ENCODE measurements around the gene B4GAT1.
"Not testable (repeated sequence)": the region's sequence is repeated elsewhere in the genome, so short reads cannot be mapped to it uniquely, and the experiment has no call there.

B4GAT1 gene

DNA sequence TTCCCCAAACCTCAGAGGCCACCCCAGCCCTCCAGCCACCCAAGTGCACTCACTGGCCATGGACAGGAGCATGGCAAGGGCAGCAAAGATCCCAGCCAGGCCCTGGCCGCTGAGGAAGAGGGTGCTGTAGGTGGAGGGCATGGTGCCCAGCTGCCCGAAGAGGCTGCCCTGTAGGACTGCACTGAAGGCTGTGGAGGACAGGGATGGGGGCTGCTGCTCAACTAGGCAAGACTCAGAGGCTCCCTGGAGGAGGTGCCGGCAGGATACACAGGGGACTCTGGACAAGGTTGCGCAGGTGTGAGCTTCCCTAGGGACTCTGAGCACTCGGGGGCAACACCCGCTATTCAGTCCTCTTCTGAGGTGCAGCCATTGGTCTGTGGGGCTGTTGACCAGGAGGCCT lies 21.1 kb upstream of the B4GAT1 start:
- Mint-ChIP-seq H3K27me3 (no peaks in the 10 kb centered on the region), H3K9me3 (no peaks in the 10 kb centered on the region), H3K4me3 (no peak overlapping the region), H3K4me1 (ENCODE audit: low read depth in 2 of 2) (peaks cover 0 to 7% of the 10 kb centered on the region in 2 donors), H3K27ac (peak overlapping the region in 1 of 2 donors; percentile 66), H3K36me3 (ENCODE audit: insufficient read depth) (no peaks in the 10 kb centered on the region)
- DNase-seq (no peak), ATAC-seq (replicated peaks) (no peak)

DNA sequence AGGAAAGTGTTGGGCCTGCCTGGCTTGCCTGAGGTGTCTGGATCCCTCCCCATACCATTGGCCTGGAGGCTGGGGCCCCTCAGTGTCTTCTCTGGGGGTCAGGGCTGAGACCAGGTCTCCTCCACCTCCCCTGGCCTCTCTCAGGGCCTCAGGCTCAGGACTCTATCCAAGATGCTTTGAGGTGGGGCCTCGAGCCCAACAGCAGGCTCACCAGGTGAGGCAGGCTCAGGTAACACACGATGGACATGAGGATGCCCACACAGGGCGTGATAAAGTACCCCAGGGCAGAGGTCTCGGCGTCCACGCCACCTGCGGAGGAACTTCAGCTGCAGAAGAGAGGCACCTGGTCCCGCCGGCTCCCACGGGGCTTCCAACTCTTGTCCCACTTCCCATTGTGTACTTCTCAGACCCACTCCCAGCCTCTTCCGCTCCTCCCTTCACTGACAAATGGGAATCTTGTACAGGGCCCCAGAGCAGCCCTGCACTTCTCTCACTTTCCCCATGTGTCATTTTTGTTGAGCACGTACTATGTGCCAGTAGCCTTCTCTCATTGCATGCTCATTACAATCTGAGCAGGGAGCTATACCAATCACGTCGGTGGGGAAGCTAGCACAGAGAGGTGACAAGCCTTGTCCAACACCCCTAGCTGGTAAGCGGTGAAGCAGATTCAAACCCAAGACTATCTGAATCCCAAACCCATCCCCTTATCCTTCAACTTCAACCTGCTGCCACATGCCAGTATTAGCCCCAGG lies 20.3 kb upstream of the B4GAT1 start:
- no peaks in the 10 kb centered on the region for H3K36me3 Mint-ChIP-seq (ENCODE audit: insufficient read depth)
- ATAC-seq (replicated peaks) (no peak), DNase-seq (no peak)
- H3K9me3 Mint-ChIP-seq: no peaks in the 10 kb centered on the region
- peak overlapping the region in 1 of 2 donors; percentile 32 for H3K27ac Mint-ChIP-seq
- H3K4me1 Mint-ChIP-seq (ENCODE audit: low read depth in 2 of 2): peaks cover 0 to 7% of the 10 kb centered on the region in 2 donors
- no peak overlapping the region for H3K4me3 Mint-ChIP-seq
- H3K27me3 Mint-ChIP-seq: no peaks in the 10 kb centered on the region

DNA sequence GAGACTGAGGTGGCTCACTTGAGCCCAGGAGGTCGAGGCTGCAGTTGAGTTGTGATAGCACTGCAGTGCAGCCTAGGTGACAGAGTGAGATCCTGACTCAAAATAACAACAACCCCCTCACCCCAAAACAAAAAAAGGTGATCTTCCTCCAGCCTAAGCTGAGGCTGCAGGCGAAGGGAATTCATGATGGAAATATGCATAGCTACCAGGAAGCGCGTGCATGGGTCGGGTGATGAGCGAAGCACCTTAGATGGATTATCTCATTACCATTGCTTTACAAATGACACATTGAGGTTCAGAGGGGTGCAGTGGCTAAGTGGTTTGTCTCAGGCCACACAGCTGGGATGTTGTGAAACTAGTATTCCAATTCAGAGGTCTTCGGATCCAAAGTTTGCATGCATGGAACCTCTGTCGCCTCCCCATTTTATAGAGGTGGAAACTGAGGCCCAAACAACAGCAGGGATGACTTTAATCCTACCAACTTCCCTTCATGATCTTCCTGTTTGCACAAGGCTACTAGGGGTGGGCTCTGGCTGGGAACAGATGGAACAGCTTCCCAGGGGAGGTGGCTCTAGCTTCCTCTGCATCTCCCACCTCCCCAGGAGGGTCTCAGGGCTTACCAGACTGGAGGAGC lies 19.5 kb upstream of the B4GAT1 start:
- no peak for DNase-seq
- ATAC-seq (replicated peaks): no peak
- peak overlapping the region in 1 of 2 donors; percentile 32 for H3K27ac Mint-ChIP-seq
- H3K27me3 Mint-ChIP-seq: no peaks in the 10 kb centered on the region
- no peaks in the 10 kb centered on the region for H3K9me3 Mint-ChIP-seq
- no peak overlapping the region for H3K4me3 Mint-ChIP-seq
- H3K4me1 Mint-ChIP-seq (ENCODE audit: low read depth in 2 of 2): peaks cover 0 to 7% of the 10 kb centered on the region in 2 donors
- H3K36me3 Mint-ChIP-seq (ENCODE audit: insufficient read depth): no peaks in the 10 kb centered on the region

DNA sequence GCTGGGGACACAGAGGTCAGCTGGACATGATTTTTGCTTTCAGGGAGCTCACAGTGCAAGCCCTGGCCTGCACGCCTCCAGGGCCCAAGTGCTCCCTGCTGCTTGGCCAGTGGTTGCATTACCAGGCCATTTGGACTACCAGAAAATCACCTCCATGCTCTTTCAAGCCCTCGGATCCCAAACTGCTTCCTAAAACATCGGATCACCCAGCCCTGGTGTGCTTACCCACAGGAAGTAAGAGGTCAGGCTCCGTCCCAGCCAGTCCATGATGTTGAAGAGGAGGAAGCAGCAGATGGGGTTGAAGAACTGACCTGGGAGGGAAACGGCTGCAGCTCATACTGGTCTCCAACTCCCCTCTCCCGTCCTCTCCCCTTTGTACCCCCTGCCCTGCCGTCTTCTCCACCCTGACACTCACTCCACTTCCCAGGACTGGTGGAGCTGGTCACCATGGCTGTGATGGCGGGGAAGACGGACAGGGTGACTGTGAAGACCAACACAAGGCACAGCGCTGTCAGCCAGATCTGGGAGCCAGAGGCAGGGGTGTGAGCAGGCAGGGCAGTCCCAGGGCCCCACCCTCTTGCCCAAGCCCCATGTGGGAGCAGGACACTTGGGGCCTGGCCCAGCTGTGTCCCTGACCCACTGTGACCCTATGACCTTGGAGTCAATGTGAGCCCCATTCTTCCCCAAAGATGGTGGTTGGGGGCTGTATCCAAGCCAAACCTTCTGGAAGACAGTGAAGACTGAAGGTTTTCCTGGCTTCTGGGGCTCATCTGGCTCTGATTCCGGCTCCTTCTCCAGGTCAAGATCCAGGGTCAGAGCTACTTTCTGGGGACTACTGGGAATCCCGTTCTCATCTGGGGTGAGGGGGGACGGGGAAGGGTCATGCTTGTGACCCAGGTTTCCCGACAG lies 18.5 kb upstream of the B4GAT1 start:
- H3K4me1 Mint-ChIP-seq (ENCODE audit: low read depth in 2 of 2): peaks cover 0 to 6% of the 10 kb centered on the region in 2 donors
- no peaks in the 10 kb centered on the region for H3K36me3 Mint-ChIP-seq (ENCODE audit: insufficient read depth)
- DNase-seq: no peak
- H3K27ac Mint-ChIP-seq: no peak overlapping the region
- H3K9me3 Mint-ChIP-seq: no peaks in the 10 kb centered on the region
- ATAC-seq (replicated peaks): no peak
- no peaks in the 10 kb centered on the region for H3K27me3 Mint-ChIP-seq
- no peak overlapping the region for H3K4me3 Mint-ChIP-seq

DNA sequence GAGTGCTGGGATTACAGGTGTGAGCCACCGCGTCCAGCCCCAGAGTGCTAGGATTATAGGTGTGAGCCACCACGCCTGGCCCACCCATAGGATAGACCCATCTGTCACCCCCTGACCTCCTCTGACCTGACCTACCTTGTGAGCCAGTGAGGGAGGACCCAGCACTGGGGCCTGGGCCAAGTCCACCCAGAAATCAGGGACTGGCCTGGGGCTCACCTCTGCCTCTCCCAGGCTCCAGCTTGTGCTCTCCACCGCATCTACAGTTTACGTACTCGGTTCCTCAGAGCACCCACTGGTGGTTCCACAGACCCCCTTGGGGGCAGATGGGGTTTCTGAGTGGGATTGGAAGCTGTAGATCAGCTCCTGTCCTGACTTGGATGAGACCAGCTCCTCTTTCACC lies 17.7 kb upstream of the B4GAT1 start:
- Mint-ChIP-seq H3K4me3 (no peak overlapping the region), H3K4me1 (ENCODE audit: low read depth in 2 of 2) (peaks cover 0 to 4% of the 10 kb centered on the region in 2 donors), H3K27me3 (no peaks in the 10 kb centered on the region), H3K27ac (no peak overlapping the region), H3K9me3 (no peaks in the 10 kb centered on the region), H3K36me3 (ENCODE audit: insufficient read depth) (no peaks in the 10 kb centered on the region)
- no peak for ATAC-seq (replicated peaks)
- no peak for DNase-seq

DNA sequence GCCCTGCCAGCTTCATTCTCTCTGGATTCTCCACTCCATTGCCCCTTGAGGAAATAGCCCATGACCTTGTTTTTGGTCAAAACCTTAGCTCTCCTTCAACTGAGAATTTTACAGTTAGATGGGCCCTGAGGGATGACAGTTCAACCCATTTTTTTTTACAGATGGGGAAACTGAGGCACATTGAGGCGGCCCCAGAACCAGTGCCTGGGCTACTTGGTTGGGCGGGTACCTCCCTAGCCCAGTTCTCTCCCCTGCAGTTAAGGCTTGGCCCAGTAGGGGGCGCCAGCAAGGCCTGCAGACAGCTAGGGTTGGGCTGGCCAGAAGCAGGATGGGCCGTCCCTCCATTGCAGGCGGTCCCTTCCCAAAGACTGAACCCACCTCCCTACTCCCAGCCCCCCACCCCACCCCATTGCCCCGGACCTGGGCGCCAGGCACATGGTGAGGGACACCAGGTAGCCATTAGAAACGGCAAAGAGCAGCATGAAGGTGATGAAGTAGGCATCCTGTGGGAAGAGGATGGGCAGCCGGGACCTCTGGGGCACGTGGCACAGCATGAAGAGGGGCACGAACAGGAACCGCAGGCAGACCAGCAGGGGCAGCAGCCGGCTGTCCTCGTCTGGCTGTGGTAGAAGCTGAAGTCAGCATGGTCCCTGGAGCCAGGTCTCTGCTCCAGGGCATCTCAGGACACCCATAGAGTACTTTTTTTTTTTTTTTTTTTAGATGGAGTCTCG lies 16.5 kb upstream of the B4GAT1 start:
- no peaks in the 10 kb centered on the region for H3K4me1 Mint-ChIP-seq (ENCODE audit: low read depth in 2 of 2)
- no peak overlapping the region for H3K4me3 Mint-ChIP-seq
- peak overlapping the region in 1 of 2 donors; percentile 16 for H3K27ac Mint-ChIP-seq
- ATAC-seq (replicated peaks) (peak; percentile 69), DNase-seq (peak; percentile 61 to 63 (median 62))
- H3K27me3 Mint-ChIP-seq: no peaks in the 10 kb centered on the region
- no peaks in the 10 kb centered on the region for H3K9me3 Mint-ChIP-seq
- H3K36me3 Mint-ChIP-seq (ENCODE audit: insufficient read depth): no peaks in the 10 kb centered on the region

DNA sequence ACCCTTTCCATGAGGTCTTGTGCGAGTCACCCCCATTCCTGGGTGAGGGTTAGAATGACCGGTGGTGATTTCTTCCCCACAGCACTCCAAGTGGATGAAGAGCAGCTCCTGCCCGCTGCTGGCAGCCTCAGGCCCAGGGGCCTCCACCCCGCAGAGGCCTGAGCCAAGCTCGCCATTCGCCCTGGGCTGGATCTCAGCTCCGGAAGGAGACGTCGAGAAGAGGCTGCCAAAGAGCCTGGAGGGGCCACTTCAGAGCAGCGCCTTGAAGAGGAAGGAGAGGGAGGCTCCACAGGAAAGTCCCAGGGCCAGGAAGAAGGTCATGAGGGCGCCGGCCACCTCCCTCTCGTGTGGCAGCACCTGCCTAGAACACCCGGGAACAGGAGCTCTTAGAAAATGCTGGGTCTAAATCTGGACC lies 15.8 kb upstream of the B4GAT1 start:
- no peaks in the 10 kb centered on the region for H3K36me3 Mint-ChIP-seq (ENCODE audit: insufficient read depth)
- no peak for ATAC-seq (replicated peaks)

DNA sequence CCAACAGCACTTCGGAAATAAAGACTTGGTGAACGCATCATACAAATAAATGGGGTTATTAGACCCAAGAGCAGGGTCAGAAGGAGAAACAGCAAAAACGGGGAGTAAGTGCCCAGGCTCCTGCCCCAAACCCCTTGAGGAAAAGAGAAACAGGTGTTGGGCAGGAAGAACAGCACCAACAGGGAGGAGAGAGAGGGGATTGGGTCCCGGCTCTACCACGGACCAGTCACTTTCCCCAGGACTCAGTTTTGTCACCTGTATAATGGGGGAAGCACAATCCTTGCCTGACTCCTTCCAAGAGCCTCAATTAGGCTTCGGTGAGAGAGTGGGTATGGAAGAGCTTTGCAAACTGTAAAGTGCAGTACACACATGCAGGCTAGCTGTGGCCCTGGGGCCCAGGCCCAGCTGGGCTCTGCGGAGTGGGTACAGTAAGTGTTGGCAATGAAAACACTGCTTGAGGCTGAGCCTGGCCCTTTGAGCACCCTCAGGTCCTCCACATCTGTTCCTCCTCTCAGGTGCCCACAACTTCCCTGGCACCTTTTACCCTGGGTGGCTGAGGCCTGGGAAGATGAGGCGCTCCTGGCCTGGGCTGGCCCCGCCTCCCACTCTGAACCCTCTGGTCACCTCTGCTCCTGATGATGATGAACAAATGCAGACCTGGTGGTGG lies 15.2 kb upstream of the B4GAT1 start:
- H3K9me3 Mint-ChIP-seq: no peaks in the 10 kb centered on the region
- H3K27me3 Mint-ChIP-seq: no peaks in the 10 kb centered on the region
- no peaks in the 10 kb centered on the region for H3K4me1 Mint-ChIP-seq (ENCODE audit: low read depth in 2 of 2)
- no peaks in the 10 kb centered on the region for H3K36me3 Mint-ChIP-seq (ENCODE audit: insufficient read depth)
- ATAC-seq (replicated peaks) (no peak), DNase-seq (no peak)
- H3K27ac Mint-ChIP-seq: no peak overlapping the region
- H3K4me3 Mint-ChIP-seq: no peak overlapping the region

More for the DNA sequence above, 15.8 kb upstream of the B4GAT1 start:
- Mint-ChIP-seq H3K9me3 (no peaks in the 10 kb centered on the region), H3K27me3 (no peaks in the 10 kb centered on the region), H3K4me1 (ENCODE audit: low read depth in 2 of 2) (no peaks in the 10 kb centered on the region), H3K4me3 (no peak overlapping the region), H3K27ac (no peak overlapping the region)
- no peak for DNase-seq

DNA sequence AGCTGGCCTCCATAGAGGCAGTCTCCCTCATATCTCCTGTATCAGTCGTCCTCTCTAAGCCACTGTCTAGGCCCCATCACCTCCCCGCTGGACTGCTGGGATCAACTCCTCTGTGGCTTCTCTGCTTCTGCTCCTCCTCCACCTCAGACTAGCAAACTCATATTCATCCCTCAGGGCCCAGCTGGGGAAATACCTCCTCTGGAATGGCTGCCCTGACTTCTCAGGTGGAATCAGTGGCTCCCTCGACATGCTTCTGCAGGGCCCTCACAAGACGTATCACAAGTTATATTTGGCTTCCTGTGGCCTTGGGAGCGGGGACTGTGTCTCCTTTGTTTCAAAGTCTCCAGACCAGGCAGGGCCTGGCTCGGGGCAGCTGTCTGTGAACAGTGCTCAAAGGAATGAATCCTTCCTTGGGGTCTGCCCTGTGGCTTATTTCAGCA lies 14.1 kb upstream of the B4GAT1 start:
- Mint-ChIP-seq H3K9me3 (no peaks in the 10 kb centered on the region), H3K27ac (no peak overlapping the region), H3K4me3 (no peak overlapping the region), H3K27me3 (no peaks in the 10 kb centered on the region), H3K4me1 (ENCODE audit: low read depth in 2 of 2) (no peaks in the 10 kb centered on the region), H3K36me3 (ENCODE audit: insufficient read depth) (no peaks in the 10 kb centered on the region)
- ATAC-seq (replicated peaks): no peak
- no peak for DNase-seq

DNA sequence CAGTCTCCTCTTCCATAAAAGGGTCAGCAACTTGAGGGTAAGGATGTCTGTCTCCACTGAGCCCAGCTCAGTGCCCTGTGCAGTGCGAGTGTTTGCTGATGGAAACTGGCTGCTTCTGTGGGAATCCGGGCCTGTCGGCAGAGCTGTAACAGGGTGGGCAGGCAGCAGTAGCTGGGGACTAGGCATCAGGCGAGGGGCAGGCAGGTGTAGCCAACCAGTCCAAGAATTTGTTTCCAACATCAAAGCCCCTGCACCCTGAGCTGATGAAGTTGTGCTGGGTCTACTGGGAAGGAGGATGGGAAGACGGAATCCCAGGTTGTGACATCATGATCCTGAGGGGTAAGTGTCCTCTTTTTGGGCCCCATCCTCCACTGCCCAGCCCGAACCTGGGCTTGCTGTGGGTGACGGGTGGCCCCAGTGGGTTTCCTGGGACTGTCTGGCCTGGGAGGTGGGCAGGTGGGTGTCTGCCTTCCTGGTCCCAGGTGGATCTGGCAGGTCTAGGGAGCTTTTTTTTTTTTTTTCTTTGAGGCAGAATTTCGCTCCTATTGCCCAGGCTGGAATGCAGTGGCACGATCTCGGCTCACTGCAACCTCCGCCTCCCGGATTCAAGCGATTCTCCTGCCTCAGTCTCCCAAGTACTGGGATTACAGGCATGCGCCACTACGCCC lies 13.1 kb upstream of the B4GAT1 start:
- ATAC-seq (replicated peaks): no peak
- Mint-ChIP-seq H3K9me3 (no peaks in the 10 kb centered on the region), H3K27me3 (no peaks in the 10 kb centered on the region), H3K4me3 (no peak overlapping the region), H3K36me3 (ENCODE audit: insufficient read depth) (peaks cover 1% of the 10 kb centered on the region), H3K4me1 (ENCODE audit: low read depth in 2 of 2) (no peaks in the 10 kb centered on the region), H3K27ac (no peak overlapping the region)
- no peak for DNase-seq

DNA sequence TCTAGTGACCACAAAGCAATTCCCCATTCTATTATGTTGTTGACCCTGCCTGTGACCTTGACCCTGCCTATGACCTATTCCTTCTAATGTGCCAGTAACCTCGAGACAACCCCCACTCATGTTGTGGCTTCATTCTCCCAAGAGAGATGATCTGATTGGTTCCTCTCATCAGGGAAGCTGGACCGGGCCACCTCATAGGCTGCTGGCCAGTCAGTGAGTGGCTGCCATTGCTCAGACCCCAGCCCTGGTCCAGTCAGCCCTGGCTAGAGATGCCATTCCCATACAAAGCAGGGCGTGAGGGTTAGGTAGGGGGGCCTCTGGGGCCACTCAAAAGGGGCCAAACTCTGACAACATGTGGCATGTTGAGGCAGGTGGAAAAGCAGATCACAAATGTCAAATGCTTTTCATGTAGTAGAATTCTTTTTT lies 12.2 kb upstream of the B4GAT1 start:
- H3K4me1 Mint-ChIP-seq (ENCODE audit: low read depth in 2 of 2): no peaks in the 10 kb centered on the region
- H3K36me3 Mint-ChIP-seq (ENCODE audit: insufficient read depth): peaks cover 3% of the 10 kb centered on the region
- DNase-seq (no peak), ATAC-seq (replicated peaks) (no peak)
- no peaks in the 10 kb centered on the region for H3K27me3 Mint-ChIP-seq
- no peaks in the 10 kb centered on the region for H3K9me3 Mint-ChIP-seq
- no peak overlapping the region for H3K4me3 Mint-ChIP-seq
- H3K27ac Mint-ChIP-seq: no peak overlapping the region

DNA sequence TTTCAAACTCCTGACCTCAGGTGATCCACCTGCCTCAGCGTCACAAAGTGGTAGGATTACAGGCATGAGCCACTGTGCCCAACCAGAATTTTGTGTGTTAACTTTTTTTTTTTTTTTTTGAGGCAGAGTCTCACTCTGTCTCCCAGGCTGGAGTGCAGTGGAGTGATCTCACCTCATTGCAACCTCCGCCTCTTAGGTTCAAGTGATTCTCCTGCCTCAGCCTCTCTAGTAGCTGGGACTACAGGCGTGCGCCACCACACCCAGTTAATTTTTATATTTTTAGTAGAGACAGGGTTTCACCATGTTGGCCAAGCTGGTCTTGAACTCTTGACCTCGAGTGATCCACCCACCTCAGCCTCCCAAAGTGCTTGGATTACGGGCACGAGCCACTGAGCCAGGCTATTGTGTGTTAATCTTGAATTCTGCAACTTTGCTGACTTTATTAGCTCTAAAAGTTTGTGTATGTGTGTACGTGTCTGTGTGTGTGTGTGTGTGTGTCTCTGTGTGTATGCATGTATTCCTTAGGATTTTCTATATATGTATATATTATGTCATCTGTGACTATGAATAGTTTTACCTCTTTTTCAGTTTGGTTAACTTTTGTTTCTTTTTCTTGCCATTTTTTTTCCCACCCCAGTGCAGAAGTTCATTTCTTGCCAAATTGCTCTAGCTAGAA lies 3.3 kb upstream of the B4GAT1 start:
- H3K4me3 Mint-ChIP-seq; ATAC-seq (replicated peaks); H3K27ac Mint-ChIP-seq; H3K4me1 Mint-ChIP-seq (ENCODE audit: low read depth in 2 of 2); H3K27me3 Mint-ChIP-seq; H3K9me3 Mint-ChIP-seq; DNase-seq: not testable (repeated sequence)
- peaks cover 33% of the 10 kb centered on the region for H3K36me3 Mint-ChIP-seq (ENCODE audit: insufficient read depth)

All from effector memory CD8-positive, alpha-beta T cell (primary cell).